GM12864 (cell line): ENCODE data around the gene C2orf81.
"Not testable (repeated sequence)": the region's sequence is repeated elsewhere in the genome, so short reads cannot be mapped to it uniquely, and the experiment has no call there.

ENCODE experiments used
- DNase-seq: peaks from one replicate; pipeline ENCODE4 v3.0.0-alpha.2; 2011; ENCODE audit warnings: low read depth
- H3K4me3 ChIP-seq: 2 replicates; pipeline ENCODE4 v1.5.1; 2011; ENCODE audit warnings: mild to moderate bottlenecking, low read depth, low read length, control low read depth
- TF ChIP-seq, protein P1 (sequence below): IDR thresholded peaks from 2 replicates; pipeline ENCODE4 v1.5.1; 2011; ENCODE audit warnings: low read depth, mild to moderate bottlenecking, moderate library complexity, low read length, control low read depth, inconsistent platforms; ENCODE audit errors: missing control alignments

The C2orf81 gene

DNA sequence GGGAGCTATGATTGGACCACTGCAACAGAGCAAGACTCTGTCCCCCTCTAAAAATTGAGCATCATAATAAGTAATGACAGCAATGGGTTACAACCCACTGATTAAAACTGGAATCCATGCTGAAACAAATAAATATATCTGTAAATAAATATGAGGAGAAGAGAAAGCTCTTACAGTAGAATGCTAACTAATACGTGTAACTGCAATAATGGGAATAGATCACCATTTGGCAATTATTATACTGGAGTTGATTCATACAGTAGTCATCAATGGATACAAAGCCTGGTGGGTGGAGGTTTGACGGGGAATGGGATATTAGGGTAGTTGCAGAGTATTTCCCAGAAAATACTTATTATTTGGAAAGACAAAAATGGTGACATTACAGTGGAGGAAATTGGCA, 27.4 kb upstream of the C2orf81 start:
- no peak for DNase-seq
- TF ChIP-seq, protein P1, sequence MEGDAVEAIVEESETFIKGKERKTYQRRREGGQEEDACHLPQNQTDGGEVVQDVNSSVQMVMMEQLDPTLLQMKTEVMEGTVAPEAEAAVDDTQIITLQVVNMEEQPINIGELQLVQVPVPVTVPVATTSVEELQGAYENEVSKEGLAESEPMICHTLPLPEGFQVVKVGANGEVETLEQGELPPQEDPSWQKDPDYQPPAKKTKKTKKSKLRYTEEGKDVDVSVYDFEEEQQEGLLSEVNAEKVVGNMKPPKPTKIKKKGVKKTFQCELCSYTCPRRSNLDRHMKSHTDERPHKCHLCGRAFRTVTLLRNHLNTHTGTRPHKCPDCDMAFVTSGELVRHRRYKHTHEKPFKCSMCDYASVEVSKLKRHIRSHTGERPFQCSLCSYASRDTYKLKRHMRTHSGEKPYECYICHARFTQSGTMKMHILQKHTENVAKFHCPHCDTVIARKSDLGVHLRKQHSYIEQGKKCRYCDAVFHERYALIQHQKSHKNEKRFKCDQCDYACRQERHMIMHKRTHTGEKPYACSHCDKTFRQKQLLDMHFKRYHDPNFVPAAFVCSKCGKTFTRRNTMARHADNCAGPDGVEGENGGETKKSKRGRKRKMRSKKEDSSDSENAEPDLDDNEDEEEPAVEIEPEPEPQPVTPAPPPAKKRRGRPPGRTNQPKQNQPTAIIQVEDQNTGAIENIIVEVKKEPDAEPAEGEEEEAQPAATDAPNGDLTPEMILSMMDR = no peak
- no peak overlapping the region for H3K4me3 ChIP-seq

DNA sequence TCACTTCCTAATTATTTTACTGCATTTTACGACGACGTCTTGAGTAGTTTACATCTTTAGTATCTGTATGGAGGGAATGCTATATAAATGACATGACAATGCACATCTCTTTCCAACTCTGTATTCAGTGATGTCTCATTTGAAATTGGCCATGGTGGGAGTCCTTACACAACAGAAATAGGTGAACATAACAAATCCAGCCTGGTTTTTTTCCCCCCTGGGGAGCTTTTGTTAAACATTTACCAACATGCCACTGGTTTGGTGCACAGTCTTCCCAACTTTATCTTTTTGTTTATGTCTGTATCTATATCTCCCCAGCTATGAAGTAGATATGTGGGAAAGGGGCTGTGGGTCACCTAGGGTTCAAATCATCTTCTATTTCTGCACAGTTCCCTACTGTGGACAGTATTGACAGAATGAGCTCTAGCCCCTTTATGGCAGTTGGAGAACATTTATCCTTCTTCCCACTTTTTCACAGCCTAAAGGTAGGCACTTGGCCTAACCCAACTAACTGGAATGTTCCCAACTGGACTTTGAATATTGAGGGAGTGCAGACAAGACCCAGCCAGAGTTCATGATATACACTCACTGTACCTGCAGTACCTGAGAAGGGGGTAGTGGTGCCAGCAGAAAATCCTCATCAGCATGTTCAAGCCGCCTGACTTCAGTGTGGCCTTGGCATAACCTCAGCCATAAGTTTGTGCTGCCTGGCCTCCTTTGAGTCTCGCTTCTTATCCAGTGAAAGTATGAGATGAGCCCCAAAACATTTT, 26.0 kb upstream of the C2orf81 start:
- TF ChIP-seq, protein P1 = no peak
- no peak for DNase-seq
- H3K4me3 ChIP-seq = no peak overlapping the region

DNA sequence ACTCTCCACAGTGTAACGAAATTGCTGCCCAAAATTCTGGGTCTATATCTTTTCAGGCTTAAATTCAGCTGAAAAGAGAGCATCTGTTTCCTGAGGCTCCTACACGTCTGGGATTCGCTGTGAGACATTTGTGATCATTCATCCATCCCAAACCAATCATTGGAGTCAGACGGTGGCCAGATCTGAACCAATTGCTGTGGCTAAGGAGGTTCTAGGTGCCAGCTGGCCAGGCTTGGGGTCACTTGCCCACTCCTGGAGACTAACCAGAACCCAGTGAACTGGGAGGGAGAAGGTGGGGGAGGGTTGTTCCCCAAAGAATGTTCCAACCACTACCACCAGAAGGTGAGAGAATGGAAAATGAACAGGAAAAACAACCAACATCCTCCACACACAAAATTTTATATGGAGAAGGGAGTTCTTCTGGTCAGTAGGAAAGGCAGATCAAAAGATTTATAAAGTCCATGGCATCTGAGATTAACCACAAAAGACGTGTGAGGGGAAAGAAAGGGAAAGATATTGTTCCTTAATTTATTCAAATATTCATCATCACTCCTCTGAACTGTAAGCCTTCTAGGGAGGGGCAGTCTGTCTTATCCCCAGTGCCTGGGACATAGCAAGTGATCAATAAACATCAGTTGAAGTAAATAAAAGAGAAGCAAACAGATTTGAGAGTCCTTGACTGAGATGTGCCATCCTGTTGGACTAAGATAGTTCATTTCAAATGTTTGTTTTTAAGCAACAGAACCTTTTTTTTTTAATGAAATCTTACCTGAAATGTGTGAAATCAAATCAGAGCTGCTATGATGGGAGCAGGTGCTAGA, 23.3 kb upstream of the C2orf81 start:
- TF ChIP-seq, protein P1 = no peak
- H3K4me3 ChIP-seq = no peak overlapping the region
- DNase-seq = no peak

DNA sequence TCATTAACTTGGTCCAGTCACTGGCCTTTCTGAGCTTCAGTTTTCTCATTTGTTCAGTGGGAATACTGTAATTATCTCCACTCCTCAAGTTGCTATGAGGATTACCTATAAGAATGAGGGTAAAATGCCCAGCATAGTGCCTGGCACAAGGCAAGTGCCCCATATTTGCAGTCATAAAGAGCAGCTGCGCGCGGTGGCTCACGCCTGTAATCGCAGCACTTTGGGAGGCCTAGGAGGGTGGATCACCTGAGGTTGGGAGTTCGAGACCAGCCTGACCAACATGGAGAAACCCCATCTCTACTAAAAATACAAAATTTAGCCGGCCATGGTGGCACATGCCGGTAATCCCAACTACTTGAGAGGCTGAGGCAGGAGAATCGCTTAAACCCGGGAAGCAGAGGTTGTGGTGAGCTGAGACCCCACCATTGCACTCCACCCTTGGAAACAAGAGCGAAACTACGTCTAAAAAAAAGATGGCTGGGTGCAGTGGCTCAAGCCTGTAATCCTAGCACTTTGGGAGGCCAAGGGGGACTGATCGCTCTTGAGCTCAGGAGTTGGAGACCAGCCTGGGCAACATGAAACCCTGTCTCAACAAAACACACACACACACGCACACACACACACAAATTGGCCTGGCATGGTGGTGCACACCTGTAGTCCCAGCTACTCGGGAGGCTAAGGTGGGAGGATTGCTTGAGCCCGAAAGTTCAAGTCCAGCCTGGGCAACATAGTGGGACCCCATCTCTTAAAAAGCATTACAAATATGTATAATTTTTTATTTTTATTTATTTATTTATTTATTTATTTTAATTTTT, 21.3 kb upstream of the C2orf81 start:
- not testable (repeated sequence) for DNase-seq
- H3K4me3 ChIP-seq = peak overlapping the region; percentile 28; the same call in 1 of the 2 replicates

DNA sequence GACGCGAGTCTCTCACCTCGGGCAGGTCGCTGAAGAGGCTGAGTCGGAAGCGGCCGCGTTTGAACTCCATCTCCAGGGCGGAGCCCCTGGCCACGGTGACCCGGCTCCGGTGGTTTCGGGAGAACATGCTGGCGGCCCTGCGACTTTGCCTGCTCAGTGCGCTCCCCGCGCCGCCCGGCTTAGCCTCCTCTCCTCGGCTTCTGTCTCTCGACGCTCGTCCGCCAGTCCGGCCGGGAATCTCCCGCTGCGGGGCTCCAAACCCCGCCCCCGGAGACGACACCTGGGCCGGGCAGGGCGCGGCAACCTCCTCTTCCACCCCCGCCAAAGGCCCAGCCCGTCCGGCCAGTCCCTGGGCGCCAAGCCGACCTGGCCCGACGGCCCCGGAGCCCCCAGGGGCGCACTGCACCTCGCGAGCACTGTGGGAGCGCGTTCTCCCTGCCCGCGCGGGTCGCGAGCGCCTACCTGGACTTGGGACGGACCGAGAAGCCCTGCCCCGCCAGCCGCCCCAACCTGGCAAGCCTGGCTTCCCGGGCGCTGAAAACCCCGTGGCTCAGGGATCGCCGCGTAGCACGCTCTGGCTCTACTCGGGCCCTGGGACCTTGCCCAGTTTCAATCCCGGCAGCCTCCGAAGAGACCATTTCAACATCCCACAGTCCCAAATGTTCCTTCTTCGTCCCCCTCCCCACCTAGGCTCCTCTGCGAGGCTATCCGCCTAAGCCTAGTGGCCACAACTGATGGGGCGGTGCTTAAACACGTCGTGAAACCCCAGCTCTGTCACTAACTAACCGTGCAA, 20.5 kb upstream of the C2orf81 start, which contains the start of gene RTKN:
TSS of gene RTKN (minus strand) at position 248 of the 793 bp plus-strand sequence. CDS start at position 127, 121 bp downstream.
- peak within 1 kb of the TSS; percentile 38 for H3K4me3 ChIP-seq
- no peak for DNase-seq
- TF ChIP-seq, protein P1 = no peak

DNA sequence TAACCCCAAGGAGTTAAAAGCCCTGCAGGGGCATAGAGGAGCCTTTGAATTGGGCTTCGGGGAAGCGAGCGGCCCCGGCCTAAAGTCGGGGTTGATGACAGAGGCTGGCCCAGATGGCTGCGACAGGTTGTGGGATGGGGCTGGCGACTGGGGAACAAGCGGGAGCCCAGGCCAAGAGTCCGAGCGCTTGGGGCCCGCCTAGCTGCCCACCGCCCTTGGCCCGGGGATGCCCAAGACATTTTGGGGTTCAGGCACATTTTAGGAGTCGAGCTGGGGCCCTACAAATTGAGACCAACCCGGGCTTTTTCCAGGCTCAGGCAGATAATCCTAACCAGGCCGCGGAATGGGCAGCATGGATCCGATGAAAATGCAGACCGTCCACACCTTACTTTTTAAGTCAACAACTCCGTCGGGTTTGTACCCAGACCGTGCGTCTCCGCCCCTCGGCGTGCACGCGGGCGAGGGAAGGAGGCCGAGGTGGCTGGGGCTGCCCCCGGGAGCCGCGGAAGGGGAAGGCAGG, 19.8 kb upstream of the C2orf81 start:
- TF ChIP-seq, protein P1 = no peak
- DNase-seq = no peak
- H3K4me3 ChIP-seq = peak overlapping the region; percentile 28
